GM23338 (cell line): ENCODE measurements around the gene TM7SF3. TPM values are rescaled to one million over a fixed set of nuclear protein-coding genes. Genes with fewer than 3 reads are reported as not detected.

Experiments used
- ATAC-seq: fragments of 200-7000 bp; cut with Tn5 transposase; 3 replicates; pipeline ENCODE4 v1.9.1; 2020
- DNase-seq: peaks from one replicate; pipeline ENCODE4 v3.0.0-alpha.2; 2015; ENCODE audit warnings: low spot score
- H2AFZ ChIP-seq: fragments of 200-600 bp; sonication (generic); 2 replicates; pipeline ENCODE4 v1.8.0; 2016; ENCODE audit warnings: antibody characterized with exemption, mild to moderate bottlenecking, moderate library complexity
- H3F3A ChIP-seq: fragments of 200-600 bp; sonication (generic); replicated peaks from 2 replicates; pipeline ENCODE4 v1.8.0; 2017; ENCODE audit warnings: antibody characterized with exemption, mixed run types, low read depth
- H3K27ac ChIP-seq: fragments of 200-600 bp; sonication (generic); 2 replicates; pipeline ENCODE4 v1.6.1; 2016; ENCODE audit warnings: low read depth
- H3K27me3 ChIP-seq: fragments of 200-600 bp; sonication (generic); 2 replicates; pipeline ENCODE4 v1.8.0; 2016; ENCODE audit warnings: mild to moderate bottlenecking, mixed run types, moderate library complexity; ENCODE audit not compliant: insufficient read depth
- H3K36me3 ChIP-seq: fragments of 200-600 bp; sonication (generic); 2 replicates; pipeline ENCODE4 v1.8.0; 2016; ENCODE audit warnings: mild to moderate bottlenecking; ENCODE audit not compliant: insufficient read depth
- H3K4me1 ChIP-seq: fragments of 200-600 bp; sonication (generic); 2 replicates; pipeline ENCODE4 v1.8.0; 2016; ENCODE audit warnings: mild to moderate bottlenecking, moderate library complexity; ENCODE audit not compliant: insufficient read depth
- H3K4me2 ChIP-seq: fragments of 200-600 bp; sonication (generic); 2 replicates; pipeline ENCODE4 v1.7.1; 2017; ENCODE audit warnings: mixed run types
- H3K4me3 ChIP-seq: fragments of 200-600 bp; sonication (generic); 2 replicates; pipeline ENCODE4 v1.6.1; 2016; ENCODE audit warnings: mixed run types
- H3K79me2 ChIP-seq: fragments of 200-600 bp; sonication (generic); replicated peaks from 2 replicates; pipeline ENCODE4 v1.8.0; 2017; ENCODE audit warnings: mild to moderate bottlenecking; ENCODE audit not compliant: insufficient read depth
- H3K9me2 ChIP-seq: fragments of 200-600 bp; sonication (generic); 2 replicates; pipeline ENCODE4 v1.8.0; 2017; ENCODE audit not compliant: insufficient read depth
- H4K20me1 ChIP-seq: fragments of 200-600 bp; sonication (generic); replicated peaks from 2 replicates; pipeline ENCODE4 v1.8.0; 2017; ENCODE audit warnings: mild to moderate bottlenecking; ENCODE audit not compliant: insufficient read depth
- H3K27ac Mint-ChIP-seq: 2 replicates; pipeline ENCODE4 v1.8.0; 2020; ENCODE audit warnings: inconsistent platforms, mild to moderate bottlenecking, moderate library complexity, mixed read lengths
- H3K27me3 Mint-ChIP-seq: 3 replicates; pipeline ENCODE4 v1.8.0; 2022; ENCODE audit warnings: low read depth, mild to moderate bottlenecking, moderate library complexity, mixed read lengths, inconsistent platforms; ENCODE audit not compliant: insufficient read depth, poor library complexity
- H3K36me3 Mint-ChIP-seq: 3 replicates; pipeline ENCODE4 v1.8.0; 2021; ENCODE audit warnings: low read depth, mild to moderate bottlenecking, inconsistent platforms, moderate library complexity, mixed read lengths
- H3K4me1 Mint-ChIP-seq: 3 replicates; pipeline ENCODE4 v1.8.0; 2020; ENCODE audit warnings: mild to moderate bottlenecking, inconsistent platforms, mixed read lengths
- H3K4me3 Mint-ChIP-seq: 3 replicates; pipeline ENCODE4 v1.8.0; 2021; ENCODE audit warnings: moderate library complexity, mild to moderate bottlenecking, inconsistent platforms, mixed read lengths
- H3K9me3 Mint-ChIP-seq: 3 replicates; pipeline ENCODE4 v1.8.0; 2020; ENCODE audit warnings: moderate library complexity, mild to moderate bottlenecking, inconsistent platforms, mixed read lengths
- CTCF ChIP-seq, 2 experiments: fragments of 200-600 bp in 1 of 2; sonication (generic) in 1 of 2; conservative IDR thresholded peaks; 2 replicates each; pipeline versions ENCODE4 v1.5.1 to v1.6.1; 2016 to 2017; ENCODE audit warnings: antibody characterized with exemption in 2 of 2, low read depth in 2 of 2, mild to moderate bottlenecking in 2 of 2, moderate library complexity in 1 of 2
- EZH2 ChIP-seq: fragments of 200-600 bp; sonication (generic); IDR thresholded peaks from one replicate; pipeline ENCODE4 v1.8.0; 2017; ENCODE audit warnings: antibody characterized with exemption, mild to moderate bottlenecking, low read depth; ENCODE audit not compliant: unreplicated experiment
- EZH2phosphoT487 ChIP-seq: fragments of 200-600 bp; sonication (generic); IDR thresholded peaks from one replicate; pipeline ENCODE4 v1.8.1; 2018; ENCODE audit warnings: antibody characterized with exemption; ENCODE audit not compliant: unreplicated experiment
- NANOG ChIP-seq: IDR thresholded peaks from 2 replicates; pipeline ENCODE4 v1.6.1; 2016; ENCODE audit warnings: antibody characterized with exemption, borderline replicate concordance
- POLR2AphosphoS5 ChIP-seq: IDR thresholded peaks from 2 replicates; pipeline ENCODE4 v1.6.1; 2016; ENCODE audit warnings: antibody characterized with exemption, low read depth
- REST ChIP-seq: IDR thresholded peaks from one replicate; pipeline ENCODE4 v1.6.1; 2018; ENCODE audit warnings: antibody characterized with exemption; ENCODE audit not compliant: unreplicated experiment
- STAT1 ChIP-seq: IDR thresholded peaks from one replicate; pipeline ENCODE4 v1.6.1; 2016; ENCODE audit warnings: antibody characterized with exemption; ENCODE audit not compliant: unreplicated experiment
- polyA plus RNA-seq: library from polyadenylated mRNA; unstranded; fragments of >200 nt; fragmentation: Nextera tagmentation; extraction: Ambion mirVana; gene quantifications from 2 replicates; pipeline ENCODE4 v1.2.1, GENCODE V29; 2016
- total RNA-seq: library from RNA; depleted of rRNA; stranded (reverse); fragments of >200 nt; shearing (Covaris generic); gene quantifications from 2 replicates; pipeline ENCODE4 v1.2.3, GENCODE V29; 2014
- TF ChIP-seq, protein P1 (sequence below): fragments of 250-450 bp; sonication (Bioruptor Pico); IDR thresholded peaks from 2 replicates; pipeline ENCODE4 v1.5.0; 2020; ENCODE audit warnings: mild to moderate bottlenecking, moderate library complexity

The TM7SF3 gene
- total and polyA plus RNA-seq, 2 experiments from 2014 or later: 30.3 to 121 TPM

GRCh38 chr12:27061317-27061716 lies 47.1 kb upstream of the TM7SF3 start (continued):
- TF ChIP-seq, protein P1, sequence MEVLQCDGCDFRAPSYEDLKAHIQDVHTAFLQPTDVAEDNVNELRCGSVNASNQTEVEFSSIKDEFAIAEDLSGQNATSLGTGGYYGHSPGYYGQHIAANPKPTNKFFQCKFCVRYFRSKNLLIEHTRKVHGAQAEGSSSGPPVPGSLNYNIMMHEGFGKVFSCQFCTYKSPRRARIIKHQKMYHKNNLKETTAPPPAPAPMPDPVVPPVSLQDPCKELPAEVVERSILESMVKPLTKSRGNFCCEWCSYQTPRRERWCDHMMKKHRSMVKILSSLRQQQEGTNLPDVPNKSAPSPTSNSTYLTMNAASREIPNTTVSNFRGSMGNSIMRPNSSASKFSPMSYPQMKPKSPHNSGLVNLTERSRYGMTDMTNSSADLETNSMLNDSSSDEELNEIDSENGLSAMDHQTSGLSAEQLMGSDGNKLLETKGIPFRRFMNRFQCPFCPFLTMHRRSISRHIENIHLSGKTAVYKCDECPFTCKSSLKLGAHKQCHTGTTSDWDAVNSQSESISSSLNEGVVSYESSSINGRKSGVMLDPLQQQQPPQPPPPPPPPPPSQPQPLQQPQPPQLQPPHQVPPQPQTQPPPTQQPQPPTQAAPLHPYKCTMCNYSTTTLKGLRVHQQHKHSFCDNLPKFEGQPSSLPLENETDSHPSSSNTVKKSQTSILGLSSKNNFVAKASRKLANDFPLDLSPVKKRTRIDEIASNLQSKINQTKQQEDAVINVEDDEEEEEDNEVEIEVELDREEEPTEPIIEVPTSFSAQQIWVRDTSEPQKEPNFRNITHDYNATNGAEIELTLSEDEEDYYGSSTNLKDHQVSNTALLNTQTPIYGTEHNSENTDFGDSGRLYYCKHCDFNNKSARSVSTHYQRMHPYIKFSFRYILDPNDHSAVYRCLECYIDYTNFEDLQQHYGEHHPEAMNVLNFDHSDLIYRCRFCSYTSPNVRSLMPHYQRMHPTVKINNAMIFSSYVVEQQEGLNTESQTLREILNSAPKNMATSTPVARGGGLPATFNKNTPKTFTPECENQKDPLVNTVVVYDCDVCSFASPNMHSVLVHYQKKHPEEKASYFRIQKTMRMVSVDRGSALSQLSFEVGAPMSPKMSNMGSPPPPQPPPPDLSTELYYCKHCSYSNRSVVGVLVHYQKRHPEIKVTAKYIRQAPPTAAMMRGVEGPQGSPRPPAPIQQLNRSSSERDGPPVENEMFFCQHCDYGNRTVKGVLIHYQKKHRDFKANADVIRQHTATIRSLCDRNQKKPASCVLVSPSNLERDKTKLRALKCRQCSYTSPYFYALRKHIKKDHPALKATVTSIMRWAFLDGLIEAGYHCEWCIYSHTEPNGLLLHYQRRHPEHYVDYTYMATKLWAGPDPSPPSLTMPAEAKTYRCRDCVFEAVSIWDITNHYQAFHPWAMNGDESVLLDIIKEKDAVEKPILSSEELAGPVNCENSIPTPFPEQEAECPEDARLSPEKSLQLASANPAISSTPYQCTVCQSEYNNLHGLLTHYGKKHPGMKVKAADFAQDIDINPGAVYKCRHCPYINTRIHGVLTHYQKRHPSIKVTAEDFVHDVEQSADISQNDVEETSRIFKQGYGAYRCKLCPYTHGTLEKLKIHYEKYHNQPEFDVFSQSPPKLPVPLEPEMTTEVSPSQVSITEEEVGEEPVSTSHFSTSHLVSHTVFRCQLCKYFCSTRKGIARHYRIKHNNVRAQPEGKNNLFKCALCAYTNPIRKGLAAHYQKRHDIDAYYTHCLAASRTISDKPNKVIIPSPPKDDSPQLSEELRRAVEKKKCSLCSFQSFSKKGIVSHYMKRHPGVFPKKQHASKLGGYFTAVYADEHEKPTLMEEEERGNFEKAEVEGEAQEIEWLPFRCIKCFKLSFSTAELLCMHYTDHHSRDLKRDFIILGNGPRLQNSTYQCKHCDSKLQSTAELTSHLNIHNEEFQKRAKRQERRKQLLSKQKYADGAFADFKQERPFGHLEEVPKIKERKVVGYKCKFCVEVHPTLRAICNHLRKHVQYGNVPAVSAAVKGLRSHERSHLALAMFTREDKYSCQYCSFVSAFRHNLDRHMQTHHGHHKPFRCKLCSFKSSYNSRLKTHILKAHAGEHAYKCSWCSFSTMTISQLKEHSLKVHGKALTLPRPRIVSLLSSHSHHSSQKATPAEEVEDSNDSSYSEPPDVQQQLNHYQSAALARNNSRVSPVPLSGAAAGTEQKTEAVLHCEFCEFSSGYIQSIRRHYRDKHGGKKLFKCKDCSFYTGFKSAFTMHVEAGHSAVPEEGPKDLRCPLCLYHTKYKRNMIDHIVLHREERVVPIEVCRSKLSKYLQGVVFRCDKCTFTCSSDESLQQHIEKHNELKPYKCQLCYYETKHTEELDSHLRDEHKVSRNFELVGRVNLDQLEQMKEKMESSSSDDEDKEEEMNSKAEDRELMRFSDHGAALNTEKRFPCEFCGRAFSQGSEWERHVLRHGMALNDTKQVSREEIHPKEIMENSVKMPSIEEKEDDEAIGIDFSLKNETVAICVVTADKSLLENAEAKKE: no peak
- TF ChIP-seq EZH2phosphoT487: no peak
- no peak for TF ChIP-seq POLR2AphosphoS5

DNA sequence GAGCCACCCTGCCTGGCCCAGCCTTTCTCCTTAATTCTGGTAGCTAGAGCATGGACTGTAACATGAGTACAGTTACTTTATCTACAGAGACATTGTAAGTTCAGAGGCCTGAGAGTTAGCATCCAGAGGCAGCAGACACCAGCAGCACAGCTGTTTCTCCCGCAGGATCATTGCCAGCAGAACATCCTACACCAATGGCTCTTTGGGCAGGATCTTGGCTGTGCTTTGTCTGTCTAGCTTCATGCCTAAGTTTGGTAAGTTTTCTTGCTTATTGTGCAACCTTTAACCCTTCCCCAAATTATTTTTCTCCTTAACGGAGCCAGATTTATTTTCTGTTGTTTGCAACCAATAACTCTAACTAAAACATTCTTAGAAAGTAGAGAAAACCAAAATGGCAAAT lies 46.6 kb upstream of the TM7SF3 start:
- H3K27me3 Mint-ChIP-seq: peaks cover 2% of the 10 kb centered on the region
- no peak overlapping the region for H3K27ac Mint-ChIP-seq
- Histone ChIP-seq H3K4me2 (no peak overlapping the region), H3K36me3 (no peaks in the 10 kb centered on the region), H3K4me3 (no peak overlapping the region), H3F3A (no peaks in the 10 kb centered on the region), H2AFZ (no peak overlapping the region; the same call in 1 of the 2 replicates), H3K4me1 (no peaks in the 10 kb centered on the region), H3K9me2 (no peaks in the 10 kb centered on the region), H4K20me1 (no peaks in the 10 kb centered on the region), H3K27ac (no peak overlapping the region), H3K27me3 (no peaks in the 10 kb centered on the region), H3K79me2 (no peaks in the 10 kb centered on the region)
- H3K36me3 Mint-ChIP-seq: no peaks in the 10 kb centered on the region
- no peak for DNase-seq
- no peaks in the 10 kb centered on the region for H3K4me1 Mint-ChIP-seq
- ATAC-seq: no peak
- H3K9me3 Mint-ChIP-seq: no peaks in the 10 kb centered on the region
- no peak overlapping the region for H3K4me3 Mint-ChIP-seq
- TF ChIP-seq EZH2: no peak
- TF ChIP-seq REST: no peak
- no peak for TF ChIP-seq CTCF (conservative IDR thresholded peaks at IDR 0.05; ENCODE audit: low read depth in 2 of 2)
- TF ChIP-seq STAT1: no peak
- no peak for TF ChIP-seq NANOG
